DND-41 (cell line): Measurements from ENCODE around the gene TACR1.

Experiments used
- EZH2 ChIP-seq: IDR thresholded peaks from 3 replicates; pipeline ENCODE4 v1.6.1; 2012; ENCODE audit warnings: borderline replicate concordance, low read depth, mild to moderate bottlenecking, moderate library complexity, low read length, inconsistent platforms; ENCODE audit not compliant: severe bottlenecking
- TF ChIP-seq, protein P1 (sequence below): IDR thresholded peaks from 2 replicates; pipeline ENCODE4 v1.5.1; 2012; ENCODE audit warnings: borderline replicate concordance, low read length, moderate library complexity, mild to moderate bottlenecking; ENCODE audit not compliant: poor library complexity, severe bottlenecking; ENCODE audit errors: extremely low read depth

DNA sequence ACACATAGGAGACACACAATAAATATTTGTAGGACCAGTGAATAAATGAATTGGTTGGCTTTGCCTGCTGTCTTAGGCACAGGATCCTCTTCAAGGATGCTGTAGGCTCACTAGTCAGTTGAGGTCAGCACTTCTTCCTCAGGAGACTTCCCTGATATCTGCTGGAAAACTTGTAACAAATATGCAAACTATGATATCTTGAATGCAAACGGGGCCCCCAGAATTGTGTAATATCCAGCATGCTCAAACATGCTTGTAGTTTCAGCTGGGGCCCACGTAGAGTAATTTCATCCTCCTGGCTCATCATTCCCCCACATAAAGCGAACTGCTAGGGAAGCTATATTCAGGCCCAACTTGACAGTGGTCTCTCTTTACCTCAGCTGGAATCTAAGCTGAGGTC lies 197.3 kb downstream of the TACR1 start:
- TF ChIP-seq, protein P1, sequence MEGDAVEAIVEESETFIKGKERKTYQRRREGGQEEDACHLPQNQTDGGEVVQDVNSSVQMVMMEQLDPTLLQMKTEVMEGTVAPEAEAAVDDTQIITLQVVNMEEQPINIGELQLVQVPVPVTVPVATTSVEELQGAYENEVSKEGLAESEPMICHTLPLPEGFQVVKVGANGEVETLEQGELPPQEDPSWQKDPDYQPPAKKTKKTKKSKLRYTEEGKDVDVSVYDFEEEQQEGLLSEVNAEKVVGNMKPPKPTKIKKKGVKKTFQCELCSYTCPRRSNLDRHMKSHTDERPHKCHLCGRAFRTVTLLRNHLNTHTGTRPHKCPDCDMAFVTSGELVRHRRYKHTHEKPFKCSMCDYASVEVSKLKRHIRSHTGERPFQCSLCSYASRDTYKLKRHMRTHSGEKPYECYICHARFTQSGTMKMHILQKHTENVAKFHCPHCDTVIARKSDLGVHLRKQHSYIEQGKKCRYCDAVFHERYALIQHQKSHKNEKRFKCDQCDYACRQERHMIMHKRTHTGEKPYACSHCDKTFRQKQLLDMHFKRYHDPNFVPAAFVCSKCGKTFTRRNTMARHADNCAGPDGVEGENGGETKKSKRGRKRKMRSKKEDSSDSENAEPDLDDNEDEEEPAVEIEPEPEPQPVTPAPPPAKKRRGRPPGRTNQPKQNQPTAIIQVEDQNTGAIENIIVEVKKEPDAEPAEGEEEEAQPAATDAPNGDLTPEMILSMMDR, result no peak
- TF ChIP-seq EZH2, result no peak
